ENCODE results near the gene PAX5. TPM values are rescaled to one million over a fixed set of nuclear protein-coding genes. Genes with fewer than 3 reads are reported as not detected.
"Not testable (repeated sequence)": the region's sequence is repeated elsewhere in the genome, so short reads cannot be mapped to it uniquely, and the experiment has no call there.

The PAX5 gene
- total RNA-seq, 1 donor from 2014 or later = not detected

GRCh38 chr9:36870960-36871359, 163.1 kb downstream of the PAX5 start:
- Histone ChIP-seq H3K27me3 (ENCODE audit: control insufficient read depth, insufficient read depth, low read length) (peaks cover 48% of the 10 kb centered on the region), H3K36me3 (ENCODE audit: control insufficient read depth, insufficient read depth, low read length) (no peaks in the 10 kb centered on the region), H3K4me3 (ENCODE audit: low read depth, low read length) (no peak overlapping the region)
- DNase-seq (ENCODE audit: low read depth) = no peak
- no peak for TF ChIP-seq CTCF (IDR thresholded peaks at IDR 0.05; ENCODE audit: insufficient read depth, low read length, poor library complexity, severe bottlenecking)

GRCh38 chr9:36869605-36870004, 164.5 kb downstream of the PAX5 start:
- DNase-seq (ENCODE audit: low read depth); H3K36me3 ChIP-seq (ENCODE audit: control insufficient read depth, insufficient read depth, low read length); H3K4me3 ChIP-seq (ENCODE audit: low read depth, low read length): not testable (repeated sequence)
- peaks cover 49% of the 10 kb centered on the region for H3K27me3 ChIP-seq (ENCODE audit: control insufficient read depth, insufficient read depth, low read length)

- no peak for DNase-seq (ENCODE audit: low read depth)
- Histone ChIP-seq H3K4me3 (ENCODE audit: low read depth, low read length) (no peak overlapping the region), H3K27me3 (ENCODE audit: control insufficient read depth, insufficient read depth, low read length) (peaks cover 57% of the 10 kb centered on the region), H3K36me3 (ENCODE audit: control insufficient read depth, insufficient read depth, low read length) (no peaks in the 10 kb centered on the region)
- TF ChIP-seq CTCF (IDR thresholded peaks at IDR 0.05; ENCODE audit: insufficient read depth, low read length, poor library complexity, severe bottlenecking) = no peak
Observed at GRCh38 chr9:36868586-36869282, 165.3 kb downstream of the PAX5 start.

- peaks cover 62% of the 10 kb centered on the region for H3K27me3 ChIP-seq (ENCODE audit: control insufficient read depth, insufficient read depth, low read length)
- no peak for TF ChIP-seq CTCF (IDR thresholded peaks at IDR 0.05; ENCODE audit: insufficient read depth, low read length, poor library complexity, severe bottlenecking)
Observed at GRCh38 chr9:36867672-36868471, 166.2 kb downstream of the PAX5 start.

GRCh38 chr9:36867241-36867640, 166.8 kb downstream of the PAX5 start:
- Histone ChIP-seq H3K4me3 (ENCODE audit: low read depth, low read length) (no peak overlapping the region), H3K36me3 (ENCODE audit: control insufficient read depth, insufficient read depth, low read length) (no peaks in the 10 kb centered on the region), H3K27me3 (ENCODE audit: control insufficient read depth, insufficient read depth, low read length) (peaks cover 63% of the 10 kb centered on the region)
- no peak for TF ChIP-seq CTCF (IDR thresholded peaks at IDR 0.05; ENCODE audit: insufficient read depth, low read length, poor library complexity, severe bottlenecking)
- no peak for DNase-seq (ENCODE audit: low read depth)

More at GRCh38 chr9:36867672-36868471, 166.2 kb downstream of the PAX5 start:
- H3K4me3 ChIP-seq (ENCODE audit: low read depth, low read length) = no peak overlapping the region
- no peaks in the 10 kb centered on the region for H3K36me3 ChIP-seq (ENCODE audit: control insufficient read depth, insufficient read depth, low read length)
- DNase-seq (ENCODE audit: low read depth) = no peak

GRCh38 chr9:36866840-36867239, 167.2 kb downstream of the PAX5 start:
- no peak overlapping the region for H3K4me3 ChIP-seq (ENCODE audit: low read depth, low read length)
- peak; percentile 16 for TF ChIP-seq CTCF (IDR thresholded peaks at IDR 0.05; ENCODE audit: insufficient read depth, low read length, poor library complexity, severe bottlenecking)
- H3K36me3 ChIP-seq (ENCODE audit: control insufficient read depth, insufficient read depth, low read length) = no peaks in the 10 kb centered on the region
- peaks cover 61% of the 10 kb centered on the region for H3K27me3 ChIP-seq (ENCODE audit: control insufficient read depth, insufficient read depth, low read length)
- no peak for DNase-seq (ENCODE audit: low read depth)
